Liver (tissue), 9 donors: ENCODE measurements around the gene RASGRF1. TPM values are rescaled to one million over a fixed set of nuclear protein-coding genes. Genes with fewer than 3 reads are reported as not detected.

Experiments
- DNase-seq: peaks from one replicate; pipeline ENCODE4 v3.0.0-alpha.2; 2017; ENCODE audit warnings: low spot score
- H3K27ac ChIP-seq, 2 donors: one replicate each; pipeline ENCODE4 v1.7.0; 2013; ENCODE audit warnings: inconsistent platforms in 2 of 2, low read length in 2 of 2, control low read depth in 1 of 2, low read depth in 1 of 2, mild to moderate bottlenecking in 1 of 2
- H3K27me3 ChIP-seq, 4 donors: one replicate each; pipeline versions ENCODE4 v1.6.1 to v1.7.0; 2013; ENCODE audit warnings: low read length in 3 of 4, inconsistent platforms in 1 of 4, mild to moderate bottlenecking in 1 of 4, moderate library complexity in 1 of 4; ENCODE audit not compliant: control insufficient read depth in 4 of 4, insufficient read depth in 4 of 4
- H3K36me3 ChIP-seq, 4 donors: one replicate each; pipeline versions ENCODE4 v1.6.1 to v1.7.0; 2013; ENCODE audit warnings: low read length in 3 of 4, mild to moderate bottlenecking in 3 of 4, low read depth in 1 of 4, moderate library complexity in 1 of 4; ENCODE audit not compliant: control insufficient read depth in 4 of 4, insufficient read depth in 3 of 4
- H3K4me1 ChIP-seq, 4 donors: one replicate each; pipeline versions ENCODE4 v1.6.1 to v1.7.0; 2013; ENCODE audit warnings: low read length in 3 of 4, mild to moderate bottlenecking in 3 of 4, moderate library complexity in 1 of 4; ENCODE audit not compliant: control insufficient read depth in 4 of 4, insufficient read depth in 4 of 4
- H3K4me3 ChIP-seq, 3 donors: one replicate each; pipeline versions ENCODE4 v1.6.1 to v1.7.0; 2013; ENCODE audit warnings: low read length in 3 of 3, control low read depth in 1 of 3, low read depth in 1 of 3, mild to moderate bottlenecking in 1 of 3
- H3K9ac ChIP-seq, 2 donors: one replicate each; pipeline ENCODE4 v1.7.0; 2013; ENCODE audit warnings: low read length in 2 of 2, mild to moderate bottlenecking in 2 of 2, moderate library complexity in 2 of 2, control low read depth in 1 of 2, low read depth in 1 of 2
- H3K9me3 ChIP-seq, 4 donors: one replicate each; pipeline versions ENCODE4 v1.6.1 to v1.7.0; 2013; ENCODE audit warnings: low read length in 3 of 4; ENCODE audit not compliant: control insufficient read depth in 4 of 4
- FOXA1 ChIP-seq: IDR thresholded peaks from 2 replicates; pipeline ENCODE4 v1.6.1; 2016; ENCODE audit warnings: antibody characterized with exemption
- FOXA2 ChIP-seq: IDR thresholded peaks from 2 replicates; pipeline ENCODE4 v1.6.1; 2016; ENCODE audit warnings: antibody characterized with exemption
- GABPA ChIP-seq, 2 donors: IDR thresholded peaks in 1 of 2; conservative IDR thresholded peaks in 1 of 2; 2 replicates each; pipeline ENCODE4 v1.6.1; 2016; ENCODE audit warnings: antibody characterized with exemption in 2 of 2, mild to moderate bottlenecking in 1 of 2, moderate library complexity in 1 of 2
- HNF4A ChIP-seq, 2 donors: conservative IDR thresholded peaks; 2 replicates each; pipeline ENCODE4 v1.6.1; 2016; ENCODE audit warnings: antibody characterized with exemption in 2 of 2, mild to moderate bottlenecking in 2 of 2
- HNF4G ChIP-seq: IDR thresholded peaks from 2 replicates; pipeline ENCODE4 v1.6.1; 2016; ENCODE audit warnings: antibody characterized with exemption
- JUND ChIP-seq, 2 donors: IDR thresholded peaks; 2 replicates each; pipeline ENCODE4 v1.6.1; 2016; ENCODE audit warnings: antibody characterized with exemption in 2 of 2
- RXRA ChIP-seq, 2 donors: IDR thresholded peaks; 2 replicates each; pipeline ENCODE4 v1.6.1; 2017 to 2018; ENCODE audit warnings: antibody characterized with exemption in 2 of 2, mild to moderate bottlenecking in 1 of 2
- YY1 ChIP-seq: IDR thresholded peaks from 2 replicates; pipeline ENCODE4 v1.6.1; 2016; ENCODE audit warnings: antibody characterized with exemption, mild to moderate bottlenecking
- WGBS: extraction: QIAGEN DNeasy Blood & Tissue Kit; methylation state at CpG from one replicate; pipeline ENCODE4 v1.1.7; 2013; 5-methylcytosine and 5-hydroxymethylcytosine counted together
- polyA plus RNA-seq, 2 donors: library from polyadenylated mRNA; stranded (reverse) in 1 of 2; unstranded in 1 of 2; fragments of 200-250 nt in 1 of 2; fragments of >200 nt in 1 of 2; fragmentation: Nextera tagmentation in 1 of 2; extraction: Ambion mirVana in 1 of 2; gene quantifications; one replicate each; pipeline versions ENCODE4 v1.2.1 to v1.2.3, GENCODE V29; 2013 to 2015
- total RNA-seq, 2 donors: library from RNA; depleted of rRNA; stranded (reverse); fragments of >200 nt; gene quantifications; one replicate each; pipeline ENCODE4 v1.2.3, GENCODE V29; 2014
- TF ChIP-seq, protein P1 (sequence below): IDR thresholded peaks from 2 replicates; pipeline ENCODE4 v1.6.1; 2016; ENCODE audit warnings: antibody characterized with exemption
- TF ChIP-seq, protein P2 (sequence below): IDR thresholded peaks from 2 replicates; pipeline ENCODE4 v1.6.1; 2016; ENCODE audit warnings: antibody characterized with exemption
- TF ChIP-seq, protein P3 (sequence below): fragments of 150-350 bp; IDR thresholded peaks from 2 replicates; pipeline ENCODE4 v1.5.1; 2017; ENCODE audit warnings: improper control_type of control experiment, low read depth, low read length; ENCODE audit not compliant: missing input control
- TF ChIP-seq, protein P4 (sequence below): IDR thresholded peaks from 2 replicates; pipeline ENCODE4 v1.6.1; 2016; ENCODE audit warnings: antibody characterized with exemption, mild to moderate bottlenecking
- donor health status: healthy.
- donor health status: healthy.
- donor health status: healthy.
- donor health status: healthy.
- donor health status: healthy.

The RASGRF1 gene
- total and polyA plus RNA-seq, 4 donors = 0.28 TPM; not detected in 3

DNA sequence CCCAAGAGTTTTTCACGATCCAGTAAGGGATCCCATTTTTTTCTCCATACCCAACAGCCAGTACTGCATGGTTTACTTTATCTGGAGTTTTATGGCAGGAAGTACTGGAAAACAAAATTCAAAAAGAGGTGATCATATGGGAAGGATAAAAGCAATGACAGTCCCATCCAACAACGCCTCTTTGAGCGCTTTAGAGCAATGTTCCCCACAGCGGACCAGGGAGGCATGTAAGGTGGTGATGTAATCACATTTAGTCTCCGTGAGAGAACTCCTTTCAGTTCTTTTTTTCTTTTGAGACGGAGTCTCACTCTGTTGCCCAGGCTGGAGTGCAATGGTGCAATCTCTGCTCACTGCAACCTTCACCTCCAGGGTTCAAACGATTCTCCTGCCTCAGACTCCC, 167.6 kb downstream of the RASGRF1 start:
- Histone ChIP-seq H3K9me3 (no peaks in the 10 kb centered on the region), H3K27ac (no peak overlapping the region), H3K9ac (no peak overlapping the region), H3K4me1 (no peaks in the 10 kb centered on the region), H3K36me3 (peaks cover 16 to 63% (median 38%) of the 10 kb centered on the region in 4 donors), H3K4me3 (no peak overlapping the region), H3K27me3 (no peaks in the 10 kb centered on the region)
- TF ChIP-seq HNF4G (no peak), GABPA (IDR thresholded peaks at IDR 0.05 in 1 of 2, conservative IDR thresholded peaks at IDR 0.05 in 1 of 2) (no peak), YY1 (no peak), RXRA (IDR thresholded peaks at IDR 0.05) (no peak), JUND (IDR thresholded peaks at IDR 0.05) (no peak), FOXA2 (no peak)
- TF ChIP-seq, protein P1, sequence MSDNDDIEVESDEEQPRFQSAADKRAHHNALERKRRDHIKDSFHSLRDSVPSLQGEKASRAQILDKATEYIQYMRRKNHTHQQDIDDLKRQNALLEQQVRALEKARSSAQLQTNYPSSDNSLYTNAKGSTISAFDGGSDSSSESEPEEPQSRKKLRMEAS = no peak
- TF ChIP-seq, protein P2, sequence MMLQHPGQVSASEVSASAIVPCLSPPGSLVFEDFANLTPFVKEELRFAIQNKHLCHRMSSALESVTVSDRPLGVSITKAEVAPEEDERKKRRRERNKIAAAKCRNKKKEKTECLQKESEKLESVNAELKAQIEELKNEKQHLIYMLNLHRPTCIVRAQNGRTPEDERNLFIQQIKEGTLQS = no peak
- TF ChIP-seq, protein P3, sequence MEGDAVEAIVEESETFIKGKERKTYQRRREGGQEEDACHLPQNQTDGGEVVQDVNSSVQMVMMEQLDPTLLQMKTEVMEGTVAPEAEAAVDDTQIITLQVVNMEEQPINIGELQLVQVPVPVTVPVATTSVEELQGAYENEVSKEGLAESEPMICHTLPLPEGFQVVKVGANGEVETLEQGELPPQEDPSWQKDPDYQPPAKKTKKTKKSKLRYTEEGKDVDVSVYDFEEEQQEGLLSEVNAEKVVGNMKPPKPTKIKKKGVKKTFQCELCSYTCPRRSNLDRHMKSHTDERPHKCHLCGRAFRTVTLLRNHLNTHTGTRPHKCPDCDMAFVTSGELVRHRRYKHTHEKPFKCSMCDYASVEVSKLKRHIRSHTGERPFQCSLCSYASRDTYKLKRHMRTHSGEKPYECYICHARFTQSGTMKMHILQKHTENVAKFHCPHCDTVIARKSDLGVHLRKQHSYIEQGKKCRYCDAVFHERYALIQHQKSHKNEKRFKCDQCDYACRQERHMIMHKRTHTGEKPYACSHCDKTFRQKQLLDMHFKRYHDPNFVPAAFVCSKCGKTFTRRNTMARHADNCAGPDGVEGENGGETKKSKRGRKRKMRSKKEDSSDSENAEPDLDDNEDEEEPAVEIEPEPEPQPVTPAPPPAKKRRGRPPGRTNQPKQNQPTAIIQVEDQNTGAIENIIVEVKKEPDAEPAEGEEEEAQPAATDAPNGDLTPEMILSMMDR = no peak
- WGBS = 89% methylated on average over 7 of the region's 7 CpGs
- no peak for DNase-seq

DNA sequence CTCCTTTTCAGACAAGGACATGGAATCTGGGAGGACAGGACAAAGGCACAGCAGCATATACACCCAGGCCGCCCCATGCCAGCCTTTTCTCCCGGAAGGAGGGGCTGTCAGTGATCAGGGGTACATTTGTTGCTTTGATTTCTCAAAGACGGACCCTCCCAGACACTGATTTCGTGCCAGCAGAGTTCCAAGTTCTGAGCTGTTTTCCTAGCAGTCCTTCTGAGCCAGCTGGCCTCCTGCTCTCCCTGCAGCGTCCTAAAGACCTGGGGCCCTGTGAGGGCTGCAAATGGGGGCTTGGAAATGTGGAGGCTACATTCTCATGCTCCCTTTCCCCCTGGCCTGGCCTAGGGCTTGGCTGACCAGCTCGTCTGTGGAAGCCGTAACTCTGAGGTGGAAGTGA, 168.1 kb downstream of the RASGRF1 start:
- Histone ChIP-seq H3K9ac (no peak overlapping the region), H3K9me3 (no peaks in the 10 kb centered on the region), H3K36me3 (peaks cover 16 to 59% (median 36%) of the 10 kb centered on the region in 4 donors), H3K27ac (no peak overlapping the region), H3K4me1 (no peaks in the 10 kb centered on the region), H3K4me3 (no peak overlapping the region), H3K27me3 (no peaks in the 10 kb centered on the region)
- TF ChIP-seq YY1 (no peak), FOXA1 (no peak), HNF4A (conservative IDR thresholded peaks at IDR 0.05) (no peak), JUND (IDR thresholded peaks at IDR 0.05) (no peak), RXRA (IDR thresholded peaks at IDR 0.05) (no peak)
- TF ChIP-seq, protein P1 = no peak
- TF ChIP-seq, protein P4, sequence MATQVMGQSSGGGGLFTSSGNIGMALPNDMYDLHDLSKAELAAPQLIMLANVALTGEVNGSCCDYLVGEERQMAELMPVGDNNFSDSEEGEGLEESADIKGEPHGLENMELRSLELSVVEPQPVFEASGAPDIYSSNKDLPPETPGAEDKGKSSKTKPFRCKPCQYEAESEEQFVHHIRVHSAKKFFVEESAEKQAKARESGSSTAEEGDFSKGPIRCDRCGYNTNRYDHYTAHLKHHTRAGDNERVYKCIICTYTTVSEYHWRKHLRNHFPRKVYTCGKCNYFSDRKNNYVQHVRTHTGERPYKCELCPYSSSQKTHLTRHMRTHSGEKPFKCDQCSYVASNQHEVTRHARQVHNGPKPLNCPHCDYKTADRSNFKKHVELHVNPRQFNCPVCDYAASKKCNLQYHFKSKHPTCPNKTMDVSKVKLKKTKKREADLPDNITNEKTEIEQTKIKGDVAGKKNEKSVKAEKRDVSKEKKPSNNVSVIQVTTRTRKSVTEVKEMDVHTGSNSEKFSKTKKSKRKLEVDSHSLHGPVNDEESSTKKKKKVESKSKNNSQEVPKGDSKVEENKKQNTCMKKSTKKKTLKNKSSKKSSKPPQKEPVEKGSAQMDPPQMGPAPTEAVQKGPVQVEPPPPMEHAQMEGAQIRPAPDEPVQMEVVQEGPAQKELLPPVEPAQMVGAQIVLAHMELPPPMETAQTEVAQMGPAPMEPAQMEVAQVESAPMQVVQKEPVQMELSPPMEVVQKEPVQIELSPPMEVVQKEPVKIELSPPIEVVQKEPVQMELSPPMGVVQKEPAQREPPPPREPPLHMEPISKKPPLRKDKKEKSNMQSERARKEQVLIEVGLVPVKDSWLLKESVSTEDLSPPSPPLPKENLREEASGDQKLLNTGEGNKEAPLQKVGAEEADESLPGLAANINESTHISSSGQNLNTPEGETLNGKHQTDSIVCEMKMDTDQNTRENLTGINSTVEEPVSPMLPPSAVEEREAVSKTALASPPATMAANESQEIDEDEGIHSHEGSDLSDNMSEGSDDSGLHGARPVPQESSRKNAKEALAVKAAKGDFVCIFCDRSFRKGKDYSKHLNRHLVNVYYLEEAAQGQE = no peak
- TF ChIP-seq, protein P3 = no peak
- WGBS = 92% methylated on average over 7 of the region's 7 CpGs
- no peak for DNase-seq
